C4-2B (cell line): ENCODE measurements around the gene CD200.
"Not testable (repeated sequence)": the region's sequence is repeated elsewhere in the genome, so short reads cannot be mapped to it uniquely, and the experiment has no call there.

Experiments used
- H3K27ac ChIP-seq: fragments of 450-650 bp; 2 replicates; pipeline ENCODE4 v1.5.1; 2017
- CTCF ChIP-seq: fragments of 450-650 bp; conservative IDR thresholded peaks from 2 replicates; pipeline ENCODE4 v1.5.1; 2017; ENCODE audit warnings: mild to moderate bottlenecking
- ZFX ChIP-seq: fragments of 450-650 bp; IDR thresholded peaks from 2 replicates; pipeline ENCODE4 v1.6.1; 2017

Gene CD200

GRCh38 chr3:112399064-112399463 lies 66.1 kb downstream of the CD200 start:
- H3K27ac ChIP-seq: no peak overlapping the region
- TF ChIP-seq CTCF: no peak
- TF ChIP-seq ZFX: no peak

- not testable (repeated sequence) for H3K27ac ChIP-seq
Observed at GRCh38 chr3:112399554-112399953, 66.6 kb downstream of the CD200 start.

- H3K27ac ChIP-seq: not testable (repeated sequence)
Observed at GRCh38 chr3:112400317-112400716, 67.4 kb downstream of the CD200 start.

GRCh38 chr3:112401617-112402016 lies 68.7 kb downstream of the CD200 start:
- no peak overlapping the region for H3K27ac ChIP-seq
- TF ChIP-seq CTCF (no peak), ZFX (no peak)

- no peak overlapping the region for H3K27ac ChIP-seq
Observed at GRCh38 chr3:112403103-112403502, 70.1 kb downstream of the CD200 start.

GRCh38 chr3:112404924-112405549 lies 72.1 kb downstream of the CD200 start:
- H3K27ac ChIP-seq: not testable (repeated sequence)

More at GRCh38 chr3:112403103-112403502, 70.1 kb downstream of the CD200 start:
- TF ChIP-seq CTCF (no peak), ZFX (no peak)

GRCh38 chr3:112405845-112406244 lies 72.9 kb downstream of the CD200 start:
- no peak for TF ChIP-seq ZFX
- no peak for TF ChIP-seq CTCF
- no peak overlapping the region for H3K27ac ChIP-seq

- TF ChIP-seq ZFX (no peak), CTCF (no peak)
- no peak overlapping the region for H3K27ac ChIP-seq
Observed at GRCh38 chr3:112407214-112407887, 74.4 kb downstream of the CD200 start.
